ENCODE measurements around the gene SRSF4. TPM values are rescaled to one million over a fixed set of nuclear protein-coding genes. Genes with fewer than 3 reads are reported as not detected.
"Not testable (repeated sequence)": the region's sequence is repeated elsewhere in the genome, so short reads cannot be mapped to it uniquely, and the experiment has no call there.

SRSF4 gene
- total and polyA plus RNA-seq, 7 donors: 42.2 to 84.8 (median 69.0) TPM

DNA sequence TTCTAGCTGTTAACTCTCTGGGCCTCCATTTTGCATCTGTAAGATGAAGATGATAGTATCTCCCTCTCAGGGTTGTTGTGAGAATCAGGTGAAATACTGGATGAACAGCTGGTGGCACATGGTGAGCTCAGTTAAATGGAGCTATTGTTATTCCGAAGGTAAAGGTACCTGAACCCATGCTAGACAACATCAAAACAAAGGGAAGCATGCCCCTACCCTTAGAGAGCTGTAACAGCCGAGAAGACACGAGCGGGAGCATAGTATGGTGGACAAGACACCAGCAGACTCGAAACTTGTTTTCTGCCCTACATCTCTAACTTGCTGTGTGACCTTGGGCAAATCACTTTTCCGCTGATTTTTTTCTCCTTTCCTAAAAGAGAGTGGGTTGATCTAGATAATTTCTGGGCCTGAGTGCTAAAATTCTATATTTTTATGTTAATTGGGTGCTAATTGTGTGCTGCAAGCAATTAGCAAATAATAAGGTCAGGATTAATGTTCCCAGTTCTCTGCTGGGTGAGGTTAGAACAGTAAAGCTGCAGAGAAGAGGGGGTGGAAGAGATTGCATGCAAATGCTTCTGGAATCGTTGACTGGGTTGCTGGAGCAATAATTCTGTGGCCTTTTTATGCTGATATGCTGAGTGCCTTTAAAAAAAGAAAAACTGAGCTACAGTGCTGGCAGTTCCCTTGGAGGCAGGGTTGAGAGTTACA is 68.8 kb downstream of the SRSF4 start:
- Histone ChIP-seq H3K4me1 (no peaks in the 10 kb centered on the region), H3K27me3 (ENCODE audit: insufficient read depth in 3 of 3, low read length in 2 of 3) (no peaks in the 10 kb centered on the region), H3K36me3 (ENCODE audit: insufficient read depth in 1 of 2, low read depth in 1 of 2) (peaks cover 0 to 83% of the 10 kb centered on the region in 2 donors), H3K9me3 (no peaks in the 10 kb centered on the region), H3K4me3 (no peak overlapping the region), H3K27ac (no peak overlapping the region)
- ATAC-seq: no peak
- no peak for DNase-seq
- 82 to 86% (median 85%) methylated on average over 7 of the region's 7 CpGs for WGBS, 3 donors
- intact Hi-C loops (cut with DNase I): no loop called here
- TF ChIP-seq, protein P1, sequence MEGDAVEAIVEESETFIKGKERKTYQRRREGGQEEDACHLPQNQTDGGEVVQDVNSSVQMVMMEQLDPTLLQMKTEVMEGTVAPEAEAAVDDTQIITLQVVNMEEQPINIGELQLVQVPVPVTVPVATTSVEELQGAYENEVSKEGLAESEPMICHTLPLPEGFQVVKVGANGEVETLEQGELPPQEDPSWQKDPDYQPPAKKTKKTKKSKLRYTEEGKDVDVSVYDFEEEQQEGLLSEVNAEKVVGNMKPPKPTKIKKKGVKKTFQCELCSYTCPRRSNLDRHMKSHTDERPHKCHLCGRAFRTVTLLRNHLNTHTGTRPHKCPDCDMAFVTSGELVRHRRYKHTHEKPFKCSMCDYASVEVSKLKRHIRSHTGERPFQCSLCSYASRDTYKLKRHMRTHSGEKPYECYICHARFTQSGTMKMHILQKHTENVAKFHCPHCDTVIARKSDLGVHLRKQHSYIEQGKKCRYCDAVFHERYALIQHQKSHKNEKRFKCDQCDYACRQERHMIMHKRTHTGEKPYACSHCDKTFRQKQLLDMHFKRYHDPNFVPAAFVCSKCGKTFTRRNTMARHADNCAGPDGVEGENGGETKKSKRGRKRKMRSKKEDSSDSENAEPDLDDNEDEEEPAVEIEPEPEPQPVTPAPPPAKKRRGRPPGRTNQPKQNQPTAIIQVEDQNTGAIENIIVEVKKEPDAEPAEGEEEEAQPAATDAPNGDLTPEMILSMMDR (IDR thresholded peaks at IDR 0.05): no peak

DNA sequence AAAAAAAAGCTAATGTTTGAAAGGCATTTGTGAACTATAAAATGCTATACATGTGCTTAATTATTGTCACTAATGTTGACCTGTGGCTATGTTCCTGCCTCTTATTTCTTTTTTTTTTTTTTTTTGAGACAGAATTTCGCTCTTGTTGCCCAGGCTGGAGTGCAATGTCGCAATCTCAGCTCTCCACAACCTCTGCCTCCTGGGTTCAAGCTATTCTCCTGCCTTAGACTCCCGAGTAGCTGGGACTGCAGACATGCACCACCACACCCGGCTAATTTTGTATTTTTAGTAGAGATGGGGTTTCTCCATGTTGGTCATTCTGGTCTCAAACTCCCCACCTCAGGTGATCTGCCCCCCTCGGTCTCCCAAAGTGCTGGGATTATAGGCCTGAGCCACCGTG is 73.7 kb downstream of the SRSF4 start:
- intact Hi-C loops (cut with DNase I); H3K27ac ChIP-seq; H3K4me1 ChIP-seq; H3K27me3 ChIP-seq (ENCODE audit: insufficient read depth in 3 of 3, low read length in 2 of 3); DNase-seq; ATAC-seq; H3K4me3 ChIP-seq; H3K9me3 ChIP-seq: not testable (repeated sequence)
- WGBS, 3 donors: 97 to 98% (median 98%) methylated on average over 6 of the region's 6 CpGs
- H3K36me3 ChIP-seq (ENCODE audit: insufficient read depth in 1 of 2, low read depth in 1 of 2): peaks cover 0 to 51% of the 10 kb centered on the region in 2 donors

DNA sequence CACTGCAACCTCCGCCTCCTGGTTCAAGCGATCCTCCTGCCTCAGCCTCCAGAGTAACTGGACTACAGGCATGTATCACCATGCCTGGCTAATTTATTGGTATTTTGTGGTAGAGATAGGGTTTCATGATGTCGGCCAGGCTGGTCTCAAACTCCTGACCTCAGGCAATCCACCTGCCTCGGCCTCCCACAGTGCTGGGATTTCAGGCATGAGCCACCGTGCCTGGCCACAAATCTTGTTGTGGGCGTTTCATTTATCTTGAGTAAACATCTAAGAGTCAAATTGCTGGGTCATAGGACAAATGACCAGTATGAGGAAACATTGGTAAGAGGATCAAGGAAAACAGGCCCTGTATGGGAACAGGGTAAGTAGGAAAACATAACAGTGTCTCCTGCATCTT is 75.9 kb downstream of the SRSF4 start:
- no peak overlapping the region for H3K27ac ChIP-seq
- intact Hi-C loops (cut with DNase I): no loop called here
- no peaks in the 10 kb centered on the region for H3K4me1 ChIP-seq
- H3K9me3 ChIP-seq: no peaks in the 10 kb centered on the region
- H3K36me3 ChIP-seq (ENCODE audit: insufficient read depth in 1 of 2, low read depth in 1 of 2): peaks cover 0 to 51% of the 10 kb centered on the region in 2 donors
- 79 to 91% (median 83%) methylated on average over 6 of the region's 6 CpGs for WGBS, 3 donors
- TF ChIP-seq, protein P1 (IDR thresholded peaks at IDR 0.05): no peak
- no peak for ATAC-seq
- H3K4me3 ChIP-seq: no peak overlapping the region
- DNase-seq: no peak
- H3K27me3 ChIP-seq (ENCODE audit: insufficient read depth in 3 of 3, low read length in 2 of 3): no peaks in the 10 kb centered on the region

DNA sequence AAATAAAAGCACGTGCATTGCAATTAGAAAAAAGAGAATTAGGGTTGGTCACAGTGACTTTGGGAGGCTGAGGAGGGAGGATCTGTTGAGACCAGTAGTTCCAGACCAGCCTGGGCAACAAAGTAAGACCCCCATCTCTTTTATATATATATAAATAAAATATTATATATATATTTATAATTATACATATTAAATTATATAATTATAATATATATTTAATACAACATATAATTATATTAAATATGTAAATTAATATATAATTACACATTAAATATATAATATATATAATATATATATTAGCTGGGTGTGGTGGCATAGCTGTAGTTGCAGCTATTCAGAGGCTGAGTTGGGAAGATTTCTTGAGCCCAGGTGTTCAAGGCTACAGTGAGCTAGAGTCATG is 81.2 kb downstream of the SRSF4 start:
- no peaks in the 10 kb centered on the region for H3K27me3 ChIP-seq (ENCODE audit: insufficient read depth in 3 of 3, low read length in 2 of 3)
- H3K9me3 ChIP-seq: no peaks in the 10 kb centered on the region
- peaks cover 0 to 56% of the 10 kb centered on the region in 2 donors for H3K36me3 ChIP-seq (ENCODE audit: insufficient read depth in 1 of 2, low read depth in 1 of 2)
- H3K4me1 ChIP-seq: no peaks in the 10 kb centered on the region
- intact Hi-C loops (cut with DNase I): no loop called here
- TF ChIP-seq, protein P1 (IDR thresholded peaks at IDR 0.05): no peak
- no peak for ATAC-seq
- DNase-seq: no peak
- no peak overlapping the region for H3K4me3 ChIP-seq
- 83 to 90% (median 89%) methylated on average over 1 of the region's 1 CpG for WGBS, 3 donors
- no peak overlapping the region for H3K27ac ChIP-seq

DNA sequence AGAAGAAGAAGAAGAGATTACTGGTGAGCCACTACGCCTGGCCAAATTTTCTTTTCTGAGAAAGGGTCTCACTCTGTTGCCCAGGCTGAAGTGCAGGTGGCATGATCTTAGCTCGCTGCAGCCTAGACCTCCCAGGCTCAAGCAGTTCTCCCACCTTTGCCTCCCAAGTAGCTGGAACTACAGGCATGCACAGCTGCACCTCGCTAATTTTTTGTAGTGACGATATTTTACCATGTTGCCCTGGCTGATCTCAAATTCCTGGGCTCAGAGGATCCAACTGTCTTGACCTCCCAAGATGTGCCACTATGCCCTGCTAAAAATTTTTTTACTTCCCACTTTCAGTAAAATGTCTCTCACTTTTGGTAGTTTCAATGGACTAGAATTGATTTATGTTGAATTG is 82.4 kb downstream of the SRSF4 start:
- Histone ChIP-seq H3K4me1 (no peaks in the 10 kb centered on the region), H3K36me3 (ENCODE audit: insufficient read depth in 1 of 2, low read depth in 1 of 2) (peaks cover 0 to 55% of the 10 kb centered on the region in 2 donors), H3K27me3 (ENCODE audit: insufficient read depth in 3 of 3, low read length in 2 of 3) (no peaks in the 10 kb centered on the region), H3K9me3 (no peaks in the 10 kb centered on the region), H3K4me3 (no peak overlapping the region), H3K27ac (no peak overlapping the region)
- WGBS, 3 donors: 71 to 79% (median 73%) methylated on average over 4 of the region's 4 CpGs
- ATAC-seq (no peak), DNase-seq (no peak)
- intact Hi-C loops (cut with DNase I): no loop called here
- TF ChIP-seq, protein P1 (IDR thresholded peaks at IDR 0.05): no peak

Other genes starting within 250 kb of the SRSF4 start
- under 1 TPM; 0.42 to 0.99 (median 0.73) TPM for gene TMEM200B, start 58.0 kb downstream of the SRSF4 start, total RNA-seq
- 1 to 10 TPM in 1 of 3 donors, under 1 TPM in 2; 0.55 to 1.3 (median 0.67) TPM for gene TMEM200B, start 58.0 kb downstream of the SRSF4 start, polyA plus RNA-seq
- 10 to 100 TPM; 22.7 to 42.6 (median 34.1) TPM for gene MECR, start 49.0 kb upstream of the SRSF4 start, total RNA-seq
- gene MECR, start 49.0 kb upstream of the SRSF4 start, polyA plus RNA-seq: 10 to 100 TPM; 25.7 to 38.8 (median 36.8) TPM
- gene PTPRU, start 54.6 kb upstream of the SRSF4 start, total RNA-seq: 10 to 100 TPM; 22.5 to 51.4 (median 28.6) TPM
- 10 to 100 TPM; 14.5 to 31.4 (median 17.4) TPM for gene PTPRU, start 54.6 kb upstream of the SRSF4 start, polyA plus RNA-seq

Measured in psoas muscle (tissue), 8 donors.